ENCODE results near the gene PLA2G2C. TPM values are rescaled to one million over a fixed set of nuclear protein-coding genes. Genes with fewer than 3 reads are reported as not detected.

PLA2G2C gene
- total and polyA plus RNA-seq, 2 of the 8 experiments (the other 6 are each of a cell fraction or from before 2014, with no cell fraction given): not detected

- TF ChIP-seq E2F6 (IDR thresholded peaks at IDR 0.05) (no peak), KDM1A (IDR thresholded peaks at IDR 0.05; ENCODE audit: borderline replicate concordance, low read length) (no peak), GABPA (IDR thresholded peaks at IDR 0.05; ENCODE audit: borderline replicate concordance, insufficient read depth, low read length) (no peak), TCF12 (IDR thresholded peaks at IDR 0.05; ENCODE audit: low read depth, low read length) (no peak), GTF2F1 (IDR thresholded peaks at IDR 0.05; ENCODE audit: borderline replicate concordance, low read depth, low read length) (no peak), SP4 (IDR thresholded peaks at IDR 0.05; ENCODE audit: low read length) (no peak)
Measured at GRCh38 chr1:20198918-20199317, 12.6 kb upstream of the PLA2G2C start (continued).

Measured in H1 (cell line).